Right atrium auricular region (tissue), 2 donors: ENCODE data around the gene ZNF689. TPM values are rescaled to one million over a fixed set of nuclear protein-coding genes. Genes with fewer than 3 reads are reported as not detected.
"Not testable (repeated sequence)": the region's sequence is repeated elsewhere in the genome, so short reads cannot be mapped to it uniquely, and the experiment has no call there.

Experiments
- DNase-seq: peaks from one replicate; pipeline ENCODE4 v3.0.0-alpha.2; 2019; ENCODE audit warnings: low spot score
- H3K27ac ChIP-seq, 2 donors: fragments of 200-600 bp; sonication (generic); 1 replicate in 1 of 2; 2 replicates in 1 of 2; pipeline ENCODE4 v1.5.1; 2016 to 2019
- H3K27me3 ChIP-seq, 2 donors: fragments of 200-600 bp; sonication (generic); one replicate each; pipeline versions ENCODE4 v1.5.1 to v1.6.0; 2017 to 2019
- H3K36me3 ChIP-seq: fragments of 200-600 bp; sonication (generic); one replicate; pipeline ENCODE4 v1.5.1; 2016
- H3K4me1 ChIP-seq, 2 donors: fragments of 200-600 bp; sonication (generic); one replicate each; pipeline versions ENCODE4 v1.5.1 to v1.6.0; 2017 to 2019
- H3K4me3 ChIP-seq, 2 donors: fragments of 200-600 bp; sonication (generic); 1 replicate in 1 of 2; 2 replicates in 1 of 2; pipeline ENCODE4 v1.5.1; 2017 to 2019; ENCODE audit warnings: mild to moderate bottlenecking in 1 of 2, moderate library complexity in 1 of 2
- H3K9me3 ChIP-seq, 2 donors: fragments of 200-600 bp; sonication (generic); one replicate each; pipeline ENCODE4 v1.5.1; 2019
- CTCF ChIP-seq, 2 donors: fragments of 200-600 bp; sonication (generic); IDR thresholded peaks; one replicate each; pipeline ENCODE4 v1.5.1; 2019; ENCODE audit warnings: antibody characterized with exemption in 2 of 2
- total RNA-seq, 2 donors: library from RNA; depleted of rRNA; stranded (reverse); fragments of >200 nt; gene quantifications; one replicate each; pipeline ENCODE4 v1.1.0, GENCODE V29; 2016

The ZNF689 gene
- total RNA-seq, 2 donors from 2014 or later: 6.2 to 8.3 TPM

- Histone ChIP-seq H3K27ac (no peak overlapping the region), H3K27me3 (no peaks in the 10 kb centered on the region), H3K4me3 (no peak overlapping the region), H3K36me3 (peaks cover 32% of the 10 kb centered on the region), H3K9me3 (no peaks in the 10 kb centered on the region), H3K4me1 (no peaks in the 10 kb centered on the region)
- TF ChIP-seq CTCF (IDR thresholded peaks at IDR 0.05): no peak
- no peak for DNase-seq
These were observed 8.2 kb downstream of the ZNF689 start for GRCh38 chr16:30601966-30602365.

GRCh38 chr16:30600929-30601328, 9.3 kb downstream of the ZNF689 start:
- no peak for TF ChIP-seq CTCF (IDR thresholded peaks at IDR 0.05)
- Histone ChIP-seq H3K27ac (no peak overlapping the region), H3K9me3 (no peaks in the 10 kb centered on the region), H3K27me3 (no peaks in the 10 kb centered on the region), H3K36me3 (peaks cover 31% of the 10 kb centered on the region), H3K4me3 (no peak overlapping the region), H3K4me1 (no peaks in the 10 kb centered on the region)
- DNase-seq: no peak

- TF ChIP-seq CTCF (IDR thresholded peaks at IDR 0.05): no peak
- no peak overlapping the region for H3K27ac ChIP-seq
These were observed 10.0 kb downstream of the ZNF689 start for GRCh38 chr16:30600215-30600614.

GRCh38 chr16:30592871-30593270, 17.3 kb downstream of the ZNF689 start:
- no peaks in the 10 kb centered on the region for H3K36me3 ChIP-seq
- DNase-seq: no peak
- H3K27ac ChIP-seq: no peak overlapping the region
- H3K4me3 ChIP-seq: no peak overlapping the region
- H3K9me3 ChIP-seq: no peaks in the 10 kb centered on the region
- no peak for TF ChIP-seq CTCF (IDR thresholded peaks at IDR 0.05)
- no peaks in the 10 kb centered on the region for H3K4me1 ChIP-seq
- H3K27me3 ChIP-seq: no peaks in the 10 kb centered on the region

More at GRCh38 chr16:30600215-30600614, 10.0 kb downstream of the ZNF689 start:
- no peak for DNase-seq
- peaks cover 24% of the 10 kb centered on the region for H3K36me3 ChIP-seq
- no peaks in the 10 kb centered on the region for H3K9me3 ChIP-seq
- H3K27me3 ChIP-seq: no peaks in the 10 kb centered on the region
- no peaks in the 10 kb centered on the region for H3K4me1 ChIP-seq
- no peak overlapping the region for H3K4me3 ChIP-seq

- not testable (repeated sequence) for DNase-seq, H3K4me1 ChIP-seq, H3K36me3 ChIP-seq, H3K27ac ChIP-seq, H3K4me3 ChIP-seq, H3K9me3 ChIP-seq, H3K27me3 ChIP-seq
These were observed 19.3 kb downstream of the ZNF689 start for GRCh38 chr16:30590869-30591268.

- H3K4me1 ChIP-seq: peaks cover 0 to 12% of the 10 kb centered on the region in 2 donors
- H3K4me3 ChIP-seq, H3K9me3 ChIP-seq, DNase-seq, H3K36me3 ChIP-seq, H3K27ac ChIP-seq, H3K27me3 ChIP-seq: not testable (repeated sequence)
These were observed 20.6 kb downstream of the ZNF689 start for GRCh38 chr16:30589582-30589981.

- H3K9me3 ChIP-seq: no peaks in the 10 kb centered on the region
- no peak for DNase-seq
- no peak overlapping the region for H3K27ac ChIP-seq
- H3K27me3 ChIP-seq: no peaks in the 10 kb centered on the region
- no peaks in the 10 kb centered on the region for H3K36me3 ChIP-seq
- no peak for TF ChIP-seq CTCF (IDR thresholded peaks at IDR 0.05)
- H3K4me1 ChIP-seq: peaks cover 0 to 20% of the 10 kb centered on the region in 2 donors
- H3K4me3 ChIP-seq: no peak overlapping the region
These were observed 21.5 kb downstream of the ZNF689 start for GRCh38 chr16:30588651-30589050.
